HG03442 (cell line): ENCODE measurements around the gene BASP1.
"Not testable (repeated sequence)": the region's sequence is repeated elsewhere in the genome, so short reads cannot be mapped to it uniquely, and the experiment has no call there.

ENCODE experiments used
- ATAC-seq: cut with Tn5 transposase; IDR thresholded peaks from one replicate; pipeline ENCODE4 v1.9.1; 2021; ENCODE audit warnings: mild to moderate bottlenecking, moderate library complexity; ENCODE audit not compliant: unreplicated experiment

Gene BASP1

DNA sequence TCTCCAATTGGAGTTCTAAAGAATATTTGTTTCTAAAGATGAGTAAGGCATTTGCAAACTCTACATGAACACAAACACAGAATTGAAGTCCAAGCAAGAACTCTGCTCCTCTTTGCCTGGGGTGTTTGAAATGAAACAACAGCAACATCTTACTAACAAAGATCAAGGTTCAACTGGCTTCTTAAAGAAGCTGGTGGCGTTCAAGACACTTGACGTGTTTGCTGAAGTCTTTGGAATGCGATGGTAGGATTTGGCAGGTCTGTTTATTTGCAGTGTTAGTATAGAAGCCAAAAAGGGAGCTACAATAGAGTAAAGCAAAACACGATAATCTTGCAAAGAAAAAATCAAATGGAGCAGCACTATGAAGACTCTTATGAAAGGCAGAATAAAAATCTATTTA, 94.9 kb downstream of the BASP1 start:
- no peak for ATAC-seq

DNA sequence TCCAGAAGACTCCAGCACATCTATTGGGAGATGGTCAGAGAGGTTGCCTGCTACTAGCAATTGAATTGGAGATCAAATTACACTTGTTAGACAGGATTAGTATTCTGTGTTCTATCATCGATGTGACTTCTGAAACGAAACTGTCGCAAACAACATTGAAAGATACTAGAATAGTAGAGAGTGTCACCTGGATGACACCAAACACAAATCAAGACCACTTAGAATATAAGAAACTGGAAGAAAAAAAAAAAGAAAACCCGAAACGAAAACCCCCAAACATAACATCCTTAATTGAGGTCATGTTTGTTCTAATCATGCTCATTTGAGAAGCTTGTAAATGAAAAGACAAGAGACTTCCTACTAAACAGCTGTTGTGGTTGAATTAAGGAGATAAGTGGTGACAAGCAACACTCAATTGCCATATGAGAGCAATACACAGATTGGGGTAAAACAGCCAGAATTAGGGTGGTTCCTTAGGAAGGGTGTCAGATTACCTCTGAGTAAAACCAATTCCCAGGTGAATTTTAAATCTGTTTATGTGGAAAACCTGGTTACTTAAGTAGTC, 97.6 kb downstream of the BASP1 start:
- no peak for ATAC-seq

DNA sequence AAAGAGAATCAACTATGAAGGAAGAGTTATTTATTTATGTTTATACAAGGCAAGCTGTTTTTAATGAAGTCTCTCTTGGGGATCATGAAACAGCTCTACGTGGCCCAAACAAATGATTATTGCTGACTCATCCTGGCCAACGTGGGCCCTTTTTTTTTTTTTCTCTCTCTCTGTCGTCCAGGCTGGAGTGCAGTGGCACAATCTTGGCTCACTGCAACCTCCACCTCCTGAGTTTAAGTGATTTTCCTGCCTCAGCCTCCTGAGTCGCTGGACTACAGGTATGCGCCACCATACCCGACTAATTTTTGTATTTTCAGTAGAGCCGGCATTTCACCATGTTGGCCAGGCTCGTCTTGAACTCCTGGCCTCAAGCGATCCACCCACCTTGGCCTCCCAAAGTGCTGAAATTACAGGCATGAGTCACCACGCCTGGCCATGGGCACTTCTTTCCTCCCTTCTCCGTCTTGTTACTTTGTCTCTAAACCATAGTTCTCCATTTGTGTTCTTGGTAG, 98.3 kb downstream of the BASP1 start:
- no peak for ATAC-seq

DNA sequence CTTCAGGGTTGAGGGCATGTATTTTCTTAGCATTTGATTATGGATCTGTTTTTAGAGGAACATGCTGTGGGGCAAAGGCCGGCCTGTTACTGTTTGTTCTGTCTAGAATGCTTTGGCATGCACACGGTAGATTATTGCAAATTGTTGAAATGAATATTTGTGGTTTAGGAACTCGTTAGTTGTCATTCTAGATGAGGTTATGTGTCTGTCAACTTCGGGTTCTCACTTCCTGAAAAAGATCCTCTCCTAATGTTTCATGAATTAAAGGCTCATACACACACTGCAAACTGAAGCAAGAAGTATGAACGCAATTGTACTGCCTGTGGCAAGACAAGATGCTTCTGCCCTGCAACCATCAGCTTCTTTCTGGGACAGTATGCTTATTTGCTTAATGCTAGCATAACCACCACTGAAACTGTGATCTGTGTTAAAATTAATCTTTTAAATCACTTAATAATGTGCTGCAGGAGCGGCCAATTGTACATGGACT, 99.6 kb downstream of the BASP1 start:
- ATAC-seq, result peak; percentile 76

DNA sequence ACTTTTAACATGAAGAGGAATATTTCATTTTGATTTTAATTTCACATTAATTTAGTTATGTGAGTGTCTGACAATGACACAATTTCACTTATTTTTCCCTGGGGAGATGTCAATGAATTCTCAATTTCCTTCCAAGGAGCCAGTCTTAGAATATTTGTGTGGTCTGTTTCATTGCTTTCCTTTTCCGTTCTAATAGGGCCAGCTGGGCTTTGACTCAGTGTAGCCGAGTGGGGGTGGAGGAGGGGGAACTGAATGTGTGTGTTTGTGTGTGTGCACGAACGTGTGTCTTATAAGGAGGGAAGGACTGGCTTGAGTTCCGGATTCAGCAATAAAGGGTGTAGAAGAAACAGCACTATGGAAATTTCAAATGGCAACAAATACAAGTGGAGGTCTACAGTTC, 100.0 kb downstream of the BASP1 start:
- peak; percentile 33 for ATAC-seq

DNA sequence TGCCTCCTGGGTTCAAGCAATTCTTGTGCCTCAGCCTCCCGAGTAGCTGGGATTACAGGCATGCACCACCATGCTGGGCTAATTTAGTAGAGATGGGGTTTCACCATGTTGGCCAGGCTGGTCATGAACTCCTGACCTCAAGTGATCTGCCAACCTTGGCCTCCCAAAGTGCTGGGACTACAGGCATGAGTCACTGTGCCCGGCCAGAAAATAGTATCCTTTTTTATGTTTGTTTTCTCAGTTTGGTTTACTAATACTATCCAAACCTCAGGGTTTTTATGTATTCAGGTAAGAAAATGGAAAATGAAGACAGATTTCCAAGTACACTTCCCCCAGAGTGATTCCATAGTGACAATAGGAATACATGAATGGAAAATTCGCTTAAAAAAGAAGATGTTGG, 101.7 kb downstream of the BASP1 start:
- not testable (repeated sequence) for ATAC-seq

DNA sequence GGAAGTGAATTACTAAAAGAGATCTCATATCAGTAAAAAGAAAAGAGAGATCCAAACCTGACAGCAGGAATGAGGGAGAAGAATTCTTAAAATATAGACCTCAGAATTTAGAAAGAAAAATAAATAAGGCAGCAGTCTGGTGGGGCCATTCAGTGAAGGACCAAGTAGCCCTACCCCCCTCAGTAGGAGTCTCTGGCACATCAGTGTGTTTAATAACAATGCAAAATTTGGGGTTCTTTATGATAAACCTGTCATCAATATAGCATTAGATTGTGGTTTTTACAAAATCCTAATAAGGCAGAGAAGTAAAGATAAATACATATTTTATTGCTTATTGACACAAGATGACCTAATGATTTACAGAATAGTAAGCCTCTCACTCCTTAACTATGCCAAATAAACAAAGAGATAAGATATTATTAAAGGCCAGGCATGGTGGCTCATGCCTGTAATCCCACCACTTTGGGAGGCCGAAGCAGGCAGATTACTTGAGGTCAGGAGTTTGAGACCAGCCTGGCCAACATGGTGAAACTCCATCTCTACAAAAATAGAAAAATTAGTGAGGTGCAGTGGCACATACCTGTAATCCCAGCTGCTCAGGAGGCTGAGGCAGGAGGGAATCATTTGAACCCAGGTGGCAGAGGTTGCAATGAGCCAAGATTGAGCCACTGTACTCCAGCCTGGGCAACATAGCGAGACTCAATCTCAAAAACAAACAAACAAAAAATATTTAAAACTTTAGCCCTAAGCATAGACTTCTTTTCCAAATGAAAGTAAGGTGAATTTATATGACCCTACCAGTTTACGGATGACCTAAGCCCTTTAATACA, 108.6 kb downstream of the BASP1 start:
- ATAC-seq, result no peak
